GM12864 (cell line): Measurements from ENCODE around the gene AKT3.

Source experiments
- DNase-seq: peaks from one replicate; pipeline ENCODE4 v3.0.0-alpha.2; 2011; ENCODE audit warnings: low read depth
- H3K4me3 ChIP-seq: 2 replicates; pipeline ENCODE4 v1.5.1; 2011; ENCODE audit warnings: mild to moderate bottlenecking, low read depth, low read length, control low read depth
- TF ChIP-seq, protein P1 (sequence below): IDR thresholded peaks from 2 replicates; pipeline ENCODE4 v1.5.1; 2011; ENCODE audit warnings: low read depth, mild to moderate bottlenecking, moderate library complexity, low read length, control low read depth, inconsistent platforms; ENCODE audit errors: missing control alignments

AKT3 gene

DNA sequence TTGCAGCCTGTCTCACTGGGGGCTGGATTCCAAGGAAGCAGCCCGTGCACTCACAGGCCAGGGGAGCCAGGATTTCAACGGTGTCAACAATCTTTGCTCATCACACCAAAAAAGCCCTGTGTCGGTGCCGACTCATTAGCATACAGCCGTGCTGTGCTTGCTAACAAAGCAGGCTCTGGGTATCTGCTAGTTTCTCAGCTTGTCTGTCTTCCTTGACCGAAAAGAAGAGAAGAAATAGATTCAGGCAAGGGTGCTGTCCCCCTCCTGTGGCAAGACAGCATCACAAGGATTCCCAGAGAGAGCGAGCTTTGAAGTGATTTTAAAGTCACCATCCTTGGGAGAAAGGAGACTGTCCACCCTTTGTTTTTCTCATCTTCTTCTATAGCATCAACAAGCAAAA is 379.5 kb downstream of the AKT3 start:
- DNase-seq: no peak
- no peak overlapping the region for H3K4me3 ChIP-seq

DNA sequence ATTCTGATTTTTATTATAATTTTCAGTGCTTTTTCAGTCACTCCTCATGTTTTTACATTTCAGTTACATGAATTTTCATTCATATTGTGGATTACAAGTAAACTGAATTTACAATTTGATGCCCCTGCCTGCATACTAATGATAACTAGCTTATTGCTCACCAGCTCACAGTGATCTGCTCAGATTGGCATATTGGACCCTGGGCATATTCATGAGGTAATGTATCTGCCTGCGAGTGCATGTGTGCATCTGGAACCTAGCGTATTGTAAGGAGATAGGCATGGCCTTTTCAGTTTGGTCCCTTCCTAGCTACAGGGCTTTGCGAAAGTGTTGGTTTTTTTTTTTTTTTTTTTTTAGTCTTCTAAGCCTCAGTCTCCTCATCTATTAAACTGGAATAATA is 380.5 kb downstream of the AKT3 start:
- TF ChIP-seq, protein P1, sequence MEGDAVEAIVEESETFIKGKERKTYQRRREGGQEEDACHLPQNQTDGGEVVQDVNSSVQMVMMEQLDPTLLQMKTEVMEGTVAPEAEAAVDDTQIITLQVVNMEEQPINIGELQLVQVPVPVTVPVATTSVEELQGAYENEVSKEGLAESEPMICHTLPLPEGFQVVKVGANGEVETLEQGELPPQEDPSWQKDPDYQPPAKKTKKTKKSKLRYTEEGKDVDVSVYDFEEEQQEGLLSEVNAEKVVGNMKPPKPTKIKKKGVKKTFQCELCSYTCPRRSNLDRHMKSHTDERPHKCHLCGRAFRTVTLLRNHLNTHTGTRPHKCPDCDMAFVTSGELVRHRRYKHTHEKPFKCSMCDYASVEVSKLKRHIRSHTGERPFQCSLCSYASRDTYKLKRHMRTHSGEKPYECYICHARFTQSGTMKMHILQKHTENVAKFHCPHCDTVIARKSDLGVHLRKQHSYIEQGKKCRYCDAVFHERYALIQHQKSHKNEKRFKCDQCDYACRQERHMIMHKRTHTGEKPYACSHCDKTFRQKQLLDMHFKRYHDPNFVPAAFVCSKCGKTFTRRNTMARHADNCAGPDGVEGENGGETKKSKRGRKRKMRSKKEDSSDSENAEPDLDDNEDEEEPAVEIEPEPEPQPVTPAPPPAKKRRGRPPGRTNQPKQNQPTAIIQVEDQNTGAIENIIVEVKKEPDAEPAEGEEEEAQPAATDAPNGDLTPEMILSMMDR: no peak
- no peak overlapping the region for H3K4me3 ChIP-seq
- no peak for DNase-seq

More for the DNA sequence above, 379.5 kb downstream of the AKT3 start:
- TF ChIP-seq, protein P1: no peak

DNA sequence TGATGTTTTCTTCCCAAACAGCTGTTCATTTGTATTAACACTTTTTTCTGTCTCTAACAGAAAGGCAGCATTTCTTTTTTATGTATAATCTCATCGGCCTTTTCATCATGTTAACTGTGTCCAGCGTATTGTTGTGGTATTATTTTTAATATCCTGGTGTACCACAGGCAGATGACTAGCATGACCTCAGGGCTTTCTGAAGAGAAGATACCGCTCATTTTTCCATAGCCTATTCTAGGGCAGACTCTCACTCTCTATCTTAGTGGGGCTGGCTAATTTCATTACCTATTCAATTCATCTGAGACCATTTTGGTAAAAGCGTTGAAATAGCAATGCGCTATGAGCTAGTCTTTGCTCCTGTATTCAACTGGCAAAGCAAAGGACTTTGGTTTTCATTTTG is 384.3 kb downstream of the AKT3 start:
- TF ChIP-seq, protein P1: no peak
- no peak for DNase-seq
- H3K4me3 ChIP-seq: no peak overlapping the region

DNA sequence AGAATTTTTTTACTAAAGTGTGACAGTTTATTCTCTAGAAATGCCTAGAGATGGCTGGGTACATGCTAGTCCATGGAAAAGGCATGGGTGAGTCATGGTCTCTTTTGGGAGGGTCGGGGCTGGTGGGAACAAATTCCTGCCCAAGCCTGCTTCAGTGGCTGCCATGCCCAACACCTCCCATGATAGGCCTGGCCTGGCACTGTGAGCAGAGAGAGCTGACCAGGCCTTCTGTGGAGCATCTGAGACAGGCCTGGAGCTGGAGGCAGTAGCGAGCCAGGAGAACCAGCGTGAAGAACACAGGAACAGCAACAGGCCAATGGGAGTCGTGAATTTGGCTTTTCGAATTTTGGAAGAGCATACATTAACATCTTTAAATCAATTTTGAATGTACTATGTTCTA is 385.0 kb downstream of the AKT3 start:
- TF ChIP-seq, protein P1: no peak
- no peak for DNase-seq
- H3K4me3 ChIP-seq: no peak overlapping the region

DNA sequence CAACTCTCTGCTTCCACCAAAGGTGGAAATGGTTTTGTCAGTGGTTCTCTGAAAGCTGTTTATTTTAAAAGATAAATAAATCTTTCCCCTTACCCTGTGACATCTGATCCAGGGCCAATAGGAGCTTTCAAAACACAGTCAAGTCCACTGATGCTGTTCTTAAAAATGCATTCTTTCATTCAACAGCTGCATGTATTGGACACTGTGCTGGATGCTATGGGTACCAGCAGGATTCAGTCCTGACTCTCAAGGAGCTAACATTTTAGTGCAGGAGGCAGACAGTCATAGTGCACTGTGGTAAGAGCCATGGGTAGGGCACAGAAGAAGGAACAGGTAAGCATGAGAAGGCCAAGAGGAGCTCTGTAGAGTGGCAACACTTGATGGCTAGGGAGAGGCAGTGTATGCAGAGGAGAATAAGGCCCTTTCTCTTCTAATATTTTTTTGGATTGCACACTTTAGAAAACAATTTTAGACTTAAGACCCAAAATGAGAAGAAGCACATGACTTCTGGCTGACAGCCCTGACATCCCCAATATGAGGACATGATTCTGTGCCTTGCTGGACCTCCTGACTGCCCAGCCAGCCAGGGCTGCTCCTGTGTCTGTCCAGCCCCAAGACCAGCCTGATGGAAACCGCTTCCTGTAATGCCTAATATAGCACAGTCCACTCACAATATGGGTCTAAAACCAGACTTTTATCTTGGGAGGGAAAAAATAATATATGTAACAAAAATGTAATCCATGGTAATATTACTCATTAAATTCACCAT is 386.9 kb downstream of the AKT3 start:
- no peak overlapping the region for H3K4me3 ChIP-seq
- DNase-seq: no peak
- TF ChIP-seq, protein P1: no peak

DNA sequence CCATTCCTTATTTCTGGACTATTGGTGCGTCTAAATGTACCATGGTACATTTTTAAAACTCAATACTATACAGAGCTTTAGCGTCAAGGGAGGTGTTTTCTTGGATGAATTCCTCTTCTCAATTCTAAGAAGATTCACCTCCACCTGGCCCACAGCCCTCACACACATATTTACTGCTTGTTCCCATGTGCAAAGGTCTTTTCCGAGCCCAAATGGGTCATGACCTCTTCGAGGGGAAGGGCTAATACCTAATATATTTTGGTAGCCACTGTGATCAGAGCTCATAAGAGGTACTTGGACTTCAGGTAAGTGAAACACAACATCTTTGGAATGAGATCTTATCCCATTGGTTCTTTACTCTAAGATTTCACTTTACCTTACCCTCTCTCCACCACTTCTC is 388.3 kb downstream of the AKT3 start:
- no peak for DNase-seq
- TF ChIP-seq, protein P1: no peak
- no peak overlapping the region for H3K4me3 ChIP-seq

DNA sequence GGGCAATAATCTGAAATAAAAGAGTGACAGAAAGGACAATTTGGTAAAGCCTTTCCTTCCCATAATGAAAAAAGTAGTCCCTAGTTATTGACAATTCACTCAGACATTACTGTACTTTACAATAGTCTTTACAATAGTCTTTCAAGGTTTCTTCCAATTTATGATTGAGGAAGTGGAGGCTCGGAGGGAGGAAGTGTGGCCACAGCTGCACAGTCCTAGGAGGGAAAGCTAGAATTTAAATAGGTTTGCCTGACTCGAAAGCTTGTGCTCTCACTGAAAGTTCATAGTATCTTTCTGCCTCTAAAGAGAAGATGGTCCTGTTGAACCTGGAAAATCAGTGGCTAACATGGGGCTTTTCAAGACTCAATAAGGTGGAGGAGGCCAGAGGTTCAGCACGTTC is 391.0 kb downstream of the AKT3 start:
- H3K4me3 ChIP-seq: no peak overlapping the region
- TF ChIP-seq, protein P1: no peak
- no peak for DNase-seq
